ENCODE data around the gene SLC34A2.
"Not testable (repeated sequence)": the region's sequence is repeated elsewhere in the genome, so short reads cannot be mapped to it uniquely, and the experiment has no call there.

SLC34A2 gene

GRCh38 chr4:25654971-25655963 lies at the start of gene SLC34A2:
TSS of gene SLC34A2 (plus strand) at chr4:25655851. CDS start at chr4:25662501, 6,650 bp downstream.
- peak in 1 of 14 donors; percentile 15 for DNase-seq

GRCh38 chr4:25608644-25609043 lies 47.0 kb upstream of the SLC34A2 start:
- DNase-seq: no peak

GRCh38 chr4:25609976-25610375 lies 45.7 kb upstream of the SLC34A2 start:
- no peak for DNase-seq

- DNase-seq: not testable (repeated sequence)
Observed at GRCh38 chr4:25613613-25614012, 42.0 kb upstream of the SLC34A2 start.

GRCh38 chr4:25614807-25615206 lies 40.8 kb upstream of the SLC34A2 start:
- DNase-seq: no peak

- DNase-seq: no peak
Observed at GRCh38 chr4:25621027-25621930, 34.4 kb upstream of the SLC34A2 start.

- no peak for DNase-seq
Observed at GRCh38 chr4:25624616-25625015, 31.0 kb upstream of the SLC34A2 start.

GRCh38 chr4:25628451-25628850 lies 27.2 kb upstream of the SLC34A2 start:
- DNase-seq: no peak

GRCh38 chr4:25632135-25632534 lies 23.5 kb upstream of the SLC34A2 start:
- DNase-seq: no peak

- no peak for DNase-seq
Observed at GRCh38 chr4:25633541-25633940, 22.1 kb upstream of the SLC34A2 start.

GRCh38 chr4:25635501-25635900 lies 20.1 kb upstream of the SLC34A2 start:
- DNase-seq: no peak

- no peak for DNase-seq
Observed at GRCh38 chr4:25637581-25638220, 17.9 kb upstream of the SLC34A2 start.

- no peak for DNase-seq
Observed at GRCh38 chr4:25638221-25638601, 17.4 kb upstream of the SLC34A2 start.

- DNase-seq: no peak
Observed at GRCh38 chr4:25638806-25639205, 16.8 kb upstream of the SLC34A2 start.

GRCh38 chr4:25650311-25650710 lies 5.3 kb upstream of the SLC34A2 start:
- no peak for DNase-seq

- no peak for DNase-seq
Observed at GRCh38 chr4:25651682-25652081, 4.0 kb upstream of the SLC34A2 start.

- DNase-seq: no peak
Observed at GRCh38 chr4:25654031-25654970, 1.4 kb upstream of the SLC34A2 start.

- DNase-seq: no peak
Observed at GRCh38 chr4:25656031-25656430, 380 bp downstream of the SLC34A2 start.

- peak in 1 of 14 donors; percentile 52 for DNase-seq
Observed at GRCh38 chr4:25658357-25658771, 2.7 kb downstream of the SLC34A2 start.

- DNase-seq: no peak
Observed at GRCh38 chr4:25658777-25659176, 3.1 kb downstream of the SLC34A2 start.

GRCh38 chr4:25661441-25661840 lies 5.8 kb downstream of the SLC34A2 start:
- not testable (repeated sequence) for DNase-seq

All from C1 segment of cervical spinal cord (tissue), 14 donors.